MCF 10A (cell line): Measurements from ENCODE around the gene PAGR1. TPM values are rescaled to one million over a fixed set of nuclear protein-coding genes. Genes with fewer than 3 reads are reported as not detected.

Experiments
- BruUV-seq: library from RNA; stranded (reverse); fragments of 400-500 nt; replicated peaks from 2 replicates; lab custom pipeline; 2021; lab: Mats Ljungman, UMichigan
- CTCF ChIA-PET: fragments of 300-600 bp; sonication (Branson Sonifier 250); formaldehyde crosslinking; extraction: SDS; loops from one replicate; lab custom pipeline; 2021; ENCODE audit warnings: antibody characterized with exemption, inconsistent platforms; lab: Yijun Ruan, JAX
- POLR2A ChIA-PET: fragments of 300-600, 350-650 bp; sonication (Branson Sonifier 250); formaldehyde crosslinking; extraction: SDS; loops from one replicate; lab custom pipeline; 2020; ENCODE audit warnings: antibody characterized with exemption, inconsistent platforms; lab: Yijun Ruan, JAX
- DNase-seq: peaks from one replicate; pipeline ENCODE4 v3.0.0-alpha.2; 2018; ENCODE audit not compliant: unreplicated experiment
- H3K27ac Mint-ChIP-seq: one replicate; pipeline ENCODE4 v1.8.0; 2022; ENCODE audit warnings: mild to moderate bottlenecking, low read depth, mixed read lengths; ENCODE audit not compliant: unreplicated experiment
- H3K27me3 Mint-ChIP-seq: one replicate; pipeline ENCODE4 v1.8.0; 2022; ENCODE audit warnings: mixed read lengths; ENCODE audit not compliant: insufficient read depth, unreplicated experiment
- H3K36me3 Mint-ChIP-seq: one replicate; pipeline ENCODE4 v1.8.0; 2022; ENCODE audit warnings: mild to moderate bottlenecking, moderate library complexity, mixed read lengths; ENCODE audit not compliant: insufficient read depth, unreplicated experiment
- H3K4me1 Mint-ChIP-seq: one replicate; pipeline ENCODE4 v1.8.0; 2022; ENCODE audit warnings: mixed read lengths; ENCODE audit not compliant: insufficient read depth, unreplicated experiment
- H3K4me3 Mint-ChIP-seq: one replicate; pipeline ENCODE4 v1.8.0; 2022; ENCODE audit warnings: mild to moderate bottlenecking, moderate library complexity, mixed read lengths; ENCODE audit not compliant: unreplicated experiment
- H3K9me3 Mint-ChIP-seq: one replicate; pipeline ENCODE4 v1.8.0; 2022; ENCODE audit warnings: mixed read lengths; ENCODE audit not compliant: unreplicated experiment
- intact Hi-C: fragments of 100-400 bp; cut with micrococcal nuclease; formaldehyde crosslinking; loops from 2 replicates; pipeline ENCODE4 v1.14.1; 2022
- total RNA-seq: library from RNA; stranded (reverse); gene quantifications from 2 replicates; pipeline ENCODE4 v1.2.3, GENCODE V29; 2022
- TF ChIP-seq, protein P1 (sequence below): fragments of 200-600 bp; IDR thresholded peaks from one replicate; pipeline ENCODE4 v1.8.0; 2022; ENCODE audit warnings: antibody characterized with exemption, mild to moderate bottlenecking; ENCODE audit not compliant: unreplicated experiment

Gene PAGR1
- total RNA-seq, 1 experiment from 2014 or later, result 25.0 TPM

DNA sequence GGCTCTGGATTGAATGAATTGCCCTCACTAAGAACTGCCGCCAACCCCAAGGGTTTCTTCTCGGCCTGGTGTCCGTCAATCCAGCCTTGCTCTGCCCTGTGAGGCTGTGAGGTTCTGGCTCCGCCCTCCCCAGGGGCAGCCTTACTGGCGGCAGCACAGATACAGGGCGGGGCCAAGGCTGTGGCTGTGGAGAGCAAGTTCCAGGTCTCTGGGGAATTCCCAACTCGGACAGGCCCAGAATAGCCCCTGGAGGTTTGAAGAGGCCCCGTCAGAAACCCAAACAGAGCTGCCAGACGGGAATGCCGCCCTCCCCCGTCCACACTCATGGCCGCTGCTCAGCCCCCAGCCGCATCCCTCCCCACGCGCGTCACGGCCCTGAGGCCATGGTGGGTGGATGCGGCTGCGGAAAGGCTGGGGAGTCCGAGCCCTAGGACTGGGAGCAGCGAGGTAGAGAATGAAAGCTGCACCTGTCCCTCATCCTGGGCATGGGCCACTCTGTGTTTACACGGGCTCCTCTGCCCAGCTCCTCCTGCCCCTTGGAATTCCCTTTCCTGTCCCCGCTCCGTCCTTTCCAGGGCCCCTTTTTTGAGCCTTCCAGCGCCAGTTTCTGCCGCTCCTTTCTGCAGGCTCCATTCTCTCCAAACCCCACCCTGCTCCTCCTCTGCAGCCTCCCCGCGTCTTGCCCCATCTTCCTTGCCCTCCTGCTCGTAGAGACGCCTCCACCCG lies 4.6 kb upstream of the PAGR1 start:
- CTCF ChIA-PET, result interaction anchor here (0.6 to 0.9 kb wide), 2 partner anchors 130 to 618 kb away, joined by 3 read pairs; partner anchors contain the start of gene DCTPP1
- H3K36me3 Mint-ChIP-seq, result peaks cover 37% of the 10 kb centered on the region
- intact Hi-C loops, result no loop called here

DNA sequence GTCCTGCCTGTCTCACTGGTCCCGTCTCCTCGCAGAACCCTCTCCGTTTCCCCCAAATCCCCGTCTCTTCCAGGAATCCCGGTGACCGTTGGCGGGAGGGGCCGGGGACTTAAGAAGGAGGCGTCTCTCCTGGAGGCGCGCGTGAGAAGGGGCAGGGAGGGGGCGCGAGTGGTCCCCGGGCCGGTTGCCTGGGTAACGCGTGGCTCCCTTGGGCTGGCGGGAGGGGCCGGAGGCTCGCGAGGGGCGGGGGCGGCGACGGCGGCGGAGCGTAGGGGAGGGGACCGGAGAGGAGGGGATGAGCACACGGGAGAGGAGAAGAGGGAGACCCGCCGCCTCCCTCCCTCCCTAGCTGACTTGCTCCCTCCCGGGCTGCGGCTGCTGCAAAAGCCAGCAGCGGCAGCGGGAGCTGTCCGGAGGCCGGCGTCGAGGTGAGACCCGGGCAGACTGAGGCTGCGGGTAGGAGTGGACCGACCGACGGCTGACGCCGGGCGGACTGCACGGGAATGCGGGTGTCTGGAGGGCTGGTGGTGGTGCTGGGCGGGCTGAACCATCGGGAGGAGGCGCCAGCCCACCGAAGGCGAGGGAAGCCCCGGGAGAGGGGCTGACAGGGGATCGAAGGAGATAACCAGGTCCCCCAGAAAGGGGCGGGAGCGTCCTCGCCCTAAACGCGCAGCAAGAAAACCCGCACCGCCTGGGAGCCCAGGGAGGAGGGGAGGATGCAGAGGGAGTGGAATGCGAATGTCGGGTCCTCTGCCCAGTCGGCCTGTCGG lies 3.9 kb upstream of the PAGR1 start, which contains the start of gene PRRT2:
TSS of gene PRRT2 (plus strand) at position 298 of the 770 bp plus-strand sequence. CDS start 862 bp downstream, outside the sequence.
- H3K9me3 Mint-ChIP-seq, result no peaks in the 10 kb centered on the region
- intact Hi-C loops, result no loop called here
- no TSS peak for BruUV-seq
- ChIA-PET POLR2A (interaction anchor here (1.0 to 2.0 kb wide), 5 partner anchors 9 to 114 kb away, joined by 4 to 16 read pairs (median 6); partner anchors contain the start of genes KCTD13, KIF22 and MVP), CTCF (interaction anchor here (0.6 to 0.9 kb wide), 2 partner anchors 132 to 618 kb away, joined by 3 read pairs; partner anchors contain the start of gene DCTPP1)
- peak within 1 kb of the TSS; percentile 69 for H3K4me3 Mint-ChIP-seq
- peak within 1 kb of the TSS; percentile 40 for H3K27ac Mint-ChIP-seq
- no peaks in the 10 kb centered on the region for H3K27me3 Mint-ChIP-seq
- H3K36me3 Mint-ChIP-seq, result peaks cover 37% of the 10 kb centered on the region
- TF ChIP-seq, protein P1, sequence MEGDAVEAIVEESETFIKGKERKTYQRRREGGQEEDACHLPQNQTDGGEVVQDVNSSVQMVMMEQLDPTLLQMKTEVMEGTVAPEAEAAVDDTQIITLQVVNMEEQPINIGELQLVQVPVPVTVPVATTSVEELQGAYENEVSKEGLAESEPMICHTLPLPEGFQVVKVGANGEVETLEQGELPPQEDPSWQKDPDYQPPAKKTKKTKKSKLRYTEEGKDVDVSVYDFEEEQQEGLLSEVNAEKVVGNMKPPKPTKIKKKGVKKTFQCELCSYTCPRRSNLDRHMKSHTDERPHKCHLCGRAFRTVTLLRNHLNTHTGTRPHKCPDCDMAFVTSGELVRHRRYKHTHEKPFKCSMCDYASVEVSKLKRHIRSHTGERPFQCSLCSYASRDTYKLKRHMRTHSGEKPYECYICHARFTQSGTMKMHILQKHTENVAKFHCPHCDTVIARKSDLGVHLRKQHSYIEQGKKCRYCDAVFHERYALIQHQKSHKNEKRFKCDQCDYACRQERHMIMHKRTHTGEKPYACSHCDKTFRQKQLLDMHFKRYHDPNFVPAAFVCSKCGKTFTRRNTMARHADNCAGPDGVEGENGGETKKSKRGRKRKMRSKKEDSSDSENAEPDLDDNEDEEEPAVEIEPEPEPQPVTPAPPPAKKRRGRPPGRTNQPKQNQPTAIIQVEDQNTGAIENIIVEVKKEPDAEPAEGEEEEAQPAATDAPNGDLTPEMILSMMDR, result no peak
- peaks cover 35% of the 10 kb centered on the region for H3K4me1 Mint-ChIP-seq
- DNase-seq, result no peak

More for the DNA sequence above, 4.6 kb upstream of the PAGR1 start:
- POLR2A ChIA-PET, result interaction anchor here (0.6 to 2.0 kb wide), 7 partner anchors 9 to 185 kb away, joined by 3 to 16 read pairs (median 4); partner anchors contain the start of genes INO80E, KCTD13, KIF22 and MVP
- H3K27me3 Mint-ChIP-seq, result no peaks in the 10 kb centered on the region
- H3K4me1 Mint-ChIP-seq, result peaks cover 32% of the 10 kb centered on the region
- no TSS peak for BruUV-seq
- H3K9me3 Mint-ChIP-seq, result no peaks in the 10 kb centered on the region
- peak; percentile 97 for DNase-seq
- H3K4me3 Mint-ChIP-seq, result peak overlapping the region; percentile 69
- peak overlapping the region; percentile 40 for H3K27ac Mint-ChIP-seq
- TF ChIP-seq, protein P1, result no peak

DNA sequence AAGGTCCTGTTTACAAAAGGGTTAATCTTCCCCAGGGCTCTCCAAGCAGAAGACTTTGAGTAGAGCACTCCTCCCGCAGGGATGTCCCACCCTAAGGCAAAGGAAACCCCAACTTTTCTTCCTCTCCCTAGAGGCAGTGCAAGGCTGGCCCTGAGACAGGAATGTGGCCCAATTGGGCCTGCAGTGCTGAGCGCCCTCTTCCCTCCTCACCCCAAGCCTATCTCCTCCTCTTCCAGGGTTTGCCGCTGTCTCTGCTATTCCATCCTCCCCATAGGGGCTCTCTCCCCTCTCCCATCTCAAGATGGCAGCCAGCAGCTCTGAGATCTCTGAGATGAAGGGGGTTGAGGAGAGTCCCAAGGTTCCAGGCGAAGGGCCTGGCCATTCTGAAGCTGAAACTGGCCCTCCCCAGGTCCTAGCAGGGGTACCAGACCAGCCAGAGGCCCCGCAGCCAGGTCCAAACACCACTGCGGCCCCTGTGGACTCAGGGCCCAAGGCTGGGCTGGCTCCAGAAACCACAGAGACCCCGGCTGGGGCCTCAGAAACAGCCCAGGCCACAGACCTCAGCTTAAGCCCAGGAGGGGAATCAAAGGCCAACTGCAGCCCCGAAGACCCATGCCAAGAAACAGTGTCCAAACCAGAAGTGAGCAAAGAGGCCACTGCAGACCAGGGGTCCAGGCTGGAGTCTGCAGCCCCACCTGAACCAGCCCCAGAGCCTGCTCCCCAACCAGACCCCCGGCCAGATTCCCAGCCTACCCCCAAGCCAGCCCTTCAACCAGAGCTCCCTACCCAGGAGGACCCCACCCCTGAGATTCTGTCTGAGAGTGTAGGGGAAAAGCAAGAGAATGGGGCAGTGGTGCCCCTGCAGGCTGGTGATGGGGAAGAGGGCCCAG lies 3.0 kb upstream of the PAGR1 start:
- no peak for DNase-seq
- ChIA-PET CTCF (interaction anchor here (0.6 to 0.7 kb wide), 3 partner anchors 36 to 870 kb away, joined by 3 read pairs; no protein-coding TSS in a partner anchor), POLR2A (interaction anchor here (0.7 kb wide), 1 partner anchor 746 kb away, joined by 3 read pairs; no protein-coding TSS in a partner anchor)
- Mint-ChIP-seq H3K4me1 (peaks cover 36% of the 10 kb centered on the region), H3K27me3 (no peaks in the 10 kb centered on the region), H3K36me3 (peaks cover 31% of the 10 kb centered on the region), H3K4me3 (peak overlapping the region; percentile 69), H3K27ac (no peak overlapping the region), H3K9me3 (no peaks in the 10 kb centered on the region)
- no TSS peak for BruUV-seq
- TF ChIP-seq, protein P1, result no peak
- intact Hi-C loops, result no loop called here
